ENCODE results near the gene SH2D5. TPM values are rescaled to one million over a fixed set of nuclear protein-coding genes. Genes with fewer than 3 reads are reported as not detected.

Gene SH2D5
- 1 to 10 TPM in 1 of 2 donors, under 1 TPM in 1; 0.14 to 2.1 TPM for total RNA-seq
- long read RNA-seq, donor 1 = 0 reads
- long read RNA-seq, donor 2, partial matches to known transcripts = 1 of 3 reads
- long read RNA-seq, donor 2, other reads (novel, unspliced or antisense) = 2 of 3 reads

GRCh38 chr1:20732588-20733359, at the start of gene SH2D5:
SH2D5 (minus strand) TSS chr1:20732703; CDS start chr1:20728044, 4,659 bp downstream.
- peak; percentile 90 for DNase-seq (ENCODE audit: low spot score)
- intact Hi-C loops (cut with DNase I) = no loop called here

DNA sequence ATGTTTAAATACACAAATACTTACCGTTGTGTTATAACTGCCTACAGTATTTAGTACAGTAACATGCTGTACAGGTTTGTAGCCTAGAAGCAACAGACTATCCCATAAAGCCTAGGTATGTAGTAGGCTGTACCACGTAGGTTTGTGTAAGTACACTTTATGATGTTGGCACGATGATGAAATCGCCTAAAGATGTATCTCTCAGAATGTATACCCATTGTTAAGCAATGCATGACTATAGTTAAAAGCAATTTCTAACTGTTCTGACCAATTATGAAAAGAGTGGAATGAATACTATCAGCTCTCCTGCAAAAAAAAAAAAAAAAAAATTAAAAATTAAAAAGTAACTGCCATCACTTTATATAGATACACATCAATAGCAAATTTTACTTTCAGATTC, 43.2 kb upstream of the SH2D5 start:
- DNase-seq (ENCODE audit: low spot score) = no peak
- intact Hi-C loops (cut with DNase I) = no loop called here

DNA sequence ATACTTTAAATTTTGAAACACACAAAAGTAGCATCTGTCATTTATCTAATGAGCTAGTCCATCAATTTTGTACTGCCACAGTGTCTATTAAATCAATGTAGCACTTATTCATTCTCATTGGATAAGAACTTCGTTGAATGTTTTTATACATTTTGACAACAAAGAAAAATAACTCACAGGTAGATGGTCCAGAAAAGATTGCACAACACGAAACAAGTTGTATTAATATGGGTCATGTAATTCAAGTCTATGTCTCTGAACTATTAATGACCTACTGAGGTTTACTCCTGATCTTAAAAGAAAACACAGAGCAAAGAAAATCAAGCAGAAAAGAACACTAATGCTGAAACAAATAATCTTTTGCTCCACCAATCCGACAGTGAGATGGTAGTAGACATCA, 39.3 kb upstream of the SH2D5 start:
- DNase-seq (ENCODE audit: low spot score) = no peak
- intact Hi-C loops (cut with DNase I) = no loop called here

GRCh38 chr1:20770314-20771087, 38.0 kb upstream of the SH2D5 start:
- DNase-seq (ENCODE audit: low spot score) = no peak
- intact Hi-C loops (cut with DNase I) = no loop called here

DNA sequence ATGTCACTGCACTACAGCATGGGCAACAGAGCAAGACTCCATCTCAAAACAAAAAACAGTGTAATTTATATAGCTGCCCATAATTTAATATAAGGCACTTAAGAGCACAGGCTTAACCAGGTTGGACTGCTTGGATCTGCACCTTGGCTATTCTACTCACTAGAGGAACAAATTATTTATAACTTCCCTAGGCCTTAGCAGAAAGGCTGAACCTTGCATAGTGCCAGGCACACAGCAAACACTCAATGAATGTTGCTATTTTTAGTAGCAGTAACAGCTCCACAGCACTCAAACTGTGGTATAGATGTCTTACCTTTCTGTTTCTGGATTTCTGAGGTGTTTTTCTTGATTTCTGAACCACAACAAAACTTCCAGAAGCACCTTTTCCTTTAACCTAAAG, 34.8 kb upstream of the SH2D5 start:
- no peak for DNase-seq (ENCODE audit: low spot score)
- intact Hi-C loops (cut with DNase I) = no loop called here

DNA sequence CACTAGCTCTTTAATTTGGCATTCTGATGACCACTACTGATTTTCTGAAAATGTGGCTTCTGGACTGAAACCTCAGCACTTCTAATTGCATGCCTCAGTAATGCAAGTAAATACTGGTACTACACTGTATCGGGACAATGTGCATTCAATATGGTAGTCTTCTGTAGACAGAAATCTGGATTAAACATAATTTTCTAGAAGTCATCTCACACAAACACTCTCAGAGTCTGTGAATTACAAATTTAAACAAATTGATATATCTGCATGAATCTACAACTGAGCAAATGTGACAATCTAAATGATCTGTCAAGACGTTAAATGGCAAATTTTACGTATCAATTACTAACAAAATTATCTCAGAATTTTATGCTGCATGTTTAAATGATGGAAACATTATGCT, 30.9 kb upstream of the SH2D5 start:
- intact Hi-C loops (cut with DNase I) = no loop called here
- DNase-seq (ENCODE audit: low spot score) = no peak

GRCh38 chr1:20760322-20760721, 27.8 kb upstream of the SH2D5 start:
- DNase-seq (ENCODE audit: low spot score) = no peak
- intact Hi-C loops (cut with DNase I) = no loop called here

- no peak for DNase-seq (ENCODE audit: low spot score)
- intact Hi-C loops (cut with DNase I) = no loop called here
Measured at GRCh38 chr1:20753589-20753988, 21.1 kb upstream of the SH2D5 start.

GRCh38 chr1:20751462-20751990, 19.0 kb upstream of the SH2D5 start:
- no peak for DNase-seq (ENCODE audit: low spot score)
- intact Hi-C loops (cut with DNase I) = no loop called here

GRCh38 chr1:20742671-20743070, 10.2 kb upstream of the SH2D5 start:
- intact Hi-C loops (cut with DNase I) = no loop called here
- DNase-seq (ENCODE audit: low spot score) = no peak

DNA sequence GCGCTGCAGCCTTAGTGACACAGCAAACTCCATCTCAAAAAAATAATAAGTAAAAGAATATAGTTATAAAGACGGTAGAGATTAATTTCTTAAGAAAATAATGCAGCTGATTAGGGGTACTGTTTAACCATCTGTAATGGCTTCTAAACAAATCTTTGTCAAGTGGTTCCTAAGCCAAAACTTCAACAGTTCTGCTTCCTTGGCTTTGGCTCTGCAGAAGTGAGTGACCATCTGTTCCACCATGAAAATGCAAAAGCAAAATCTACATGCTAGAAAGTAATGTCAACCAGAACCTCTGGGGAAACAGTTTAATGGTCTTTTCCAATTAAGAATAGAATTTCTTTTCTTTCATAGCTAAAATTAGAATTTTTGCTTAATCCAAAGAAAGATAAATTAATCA, 8.3 kb upstream of the SH2D5 start:
- no peak for DNase-seq (ENCODE audit: low spot score)
- intact Hi-C loops (cut with DNase I) = no loop called here

- DNase-seq (ENCODE audit: low spot score) = no peak
- intact Hi-C loops (cut with DNase I) = no loop called here
Measured at GRCh38 chr1:20739225-20739624, 6.7 kb upstream of the SH2D5 start.

DNA sequence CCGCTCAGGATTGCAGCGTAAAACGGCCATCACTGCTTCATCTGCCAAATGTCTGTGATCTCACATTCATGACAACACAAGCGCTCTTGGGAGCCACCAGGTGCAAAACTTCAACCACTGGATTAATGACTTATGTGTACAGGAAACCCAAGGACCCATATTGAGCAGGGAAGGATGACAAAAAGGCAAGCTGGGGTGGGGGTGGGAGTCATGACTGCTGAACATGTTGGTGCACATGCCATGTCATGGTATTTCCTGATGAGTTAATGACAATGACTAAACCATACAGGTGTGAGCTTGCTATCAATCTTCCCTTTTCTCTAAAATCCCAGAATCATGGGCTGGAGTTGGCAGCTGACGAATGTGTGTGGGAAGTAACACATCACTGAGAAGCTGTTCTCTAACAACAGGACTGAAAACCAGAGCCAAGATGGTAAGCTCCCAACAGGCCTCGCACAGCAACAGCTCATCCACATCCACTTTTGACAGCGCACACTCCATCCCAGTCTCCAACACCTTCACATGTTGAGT, 3.1 kb upstream of the SH2D5 start:
- no peak for DNase-seq (ENCODE audit: low spot score)
- intact Hi-C loops (cut with DNase I) = no loop called here

- DNase-seq (ENCODE audit: low spot score) = no peak
- intact Hi-C loops (cut with DNase I) = no loop called here
Measured at GRCh38 chr1:20733360-20733975, 965 bp upstream of the SH2D5 start.

GRCh38 chr1:20732071-20732587, 374 bp downstream of the SH2D5 start:
- intact Hi-C loops (cut with DNase I) = no loop called here
- DNase-seq (ENCODE audit: low spot score) = peak; percentile 82

DNA sequence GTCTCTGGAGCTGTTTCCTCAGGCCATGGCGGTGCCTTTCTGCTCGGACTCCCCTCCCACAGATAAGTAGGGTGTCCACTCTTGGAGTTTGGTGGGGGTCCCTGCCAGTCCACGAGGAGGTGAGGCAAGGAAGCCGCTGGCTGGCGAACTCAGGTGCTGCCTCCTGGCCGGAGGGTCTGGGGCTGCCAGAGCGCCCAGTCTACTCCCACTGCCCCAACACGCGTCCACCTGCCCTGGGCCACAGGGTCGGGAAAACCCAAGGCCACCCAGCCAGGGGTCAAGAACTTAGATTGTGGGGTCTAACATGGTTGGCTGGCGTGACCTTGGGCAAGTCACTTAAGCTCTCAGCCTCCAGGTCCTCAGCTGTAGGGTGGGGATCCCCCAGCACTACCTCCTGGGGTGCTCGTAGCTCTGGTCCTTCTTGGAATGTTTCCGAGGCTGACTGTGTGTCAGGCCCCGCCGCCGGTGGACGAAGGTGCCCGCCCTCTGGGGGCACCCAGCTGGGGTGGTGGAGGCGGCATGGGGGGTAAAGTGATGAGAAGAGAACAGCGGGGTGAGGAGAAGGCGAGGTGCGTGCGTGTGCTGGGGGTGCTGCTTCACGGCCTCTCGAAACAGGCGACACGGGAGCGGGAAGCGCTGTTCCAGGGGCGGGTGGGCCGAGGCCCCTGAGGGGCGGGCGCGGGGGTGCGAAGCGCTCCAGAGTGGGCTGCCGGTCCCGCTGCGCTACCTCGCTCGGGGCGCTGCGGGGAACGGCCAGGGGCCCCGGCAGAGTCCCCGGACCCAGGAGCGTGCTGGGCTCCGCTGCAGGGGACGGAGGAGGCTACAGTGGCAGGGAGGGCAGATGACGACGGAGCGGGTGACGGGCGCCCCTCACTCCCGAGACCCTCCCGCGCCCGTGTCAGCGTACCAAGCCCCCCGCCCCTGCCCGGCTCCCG, 1.2 kb downstream of the SH2D5 start:
- peak; percentile 75 for DNase-seq (ENCODE audit: low spot score)
- intact Hi-C loops (cut with DNase I) = no loop called here

GRCh38 chr1:20730690-20731056, 1.8 kb downstream of the SH2D5 start:
- intact Hi-C loops (cut with DNase I) = no loop called here
- peak; percentile 47 for DNase-seq (ENCODE audit: low spot score)

GRCh38 chr1:20729990-20730689, 2.4 kb downstream of the SH2D5 start:
- peak; percentile 67 for DNase-seq (ENCODE audit: low spot score)
- intact Hi-C loops (cut with DNase I) = no loop called here
